ENCODE data around the gene SCAF4. TPM values are rescaled to one million over a fixed set of nuclear protein-coding genes. Genes with fewer than 3 reads are reported as not detected.

The SCAF4 gene
- total and polyA plus RNA-seq, 4 donors = 11.3 to 29.7 (median 20.1) TPM

GRCh38 chr21:31713973-31714740, 17.8 kb downstream of the SCAF4 start:
- Histone ChIP-seq H3K4me1 (ENCODE audit: control insufficient read depth in 5 of 5, insufficient read depth in 5 of 5, low read length in 5 of 5) (peaks cover 0 to 20% (median 0%) of the 10 kb centered on the region in 5 donors), H3K9me3 (ENCODE audit: control insufficient read depth in 4 of 4, insufficient read depth in 3 of 4, low read length in 3 of 4) (no peaks in the 10 kb centered on the region), H3K4me3 (no peak overlapping the region), H3K9ac (ENCODE audit: insufficient read depth in 1 of 2, low read length in 2 of 2) (no peak overlapping the region), H3K36me3 (ENCODE audit: control insufficient read depth in 4 of 4, insufficient read depth in 4 of 4, low read length in 4 of 4) (no peaks in the 10 kb centered on the region), H3K27ac (ENCODE audit: low read depth in 1 of 2, low read length in 1 of 2) (peak overlapping the region in 1 of 2 donors; percentile 33), H3K27me3 (ENCODE audit: control insufficient read depth in 3 of 3, insufficient read depth in 3 of 3, low read length in 2 of 3) (no peaks in the 10 kb centered on the region)
- WGBS, 2 donors = 79 to 82% methylated on average over 5 of the region's 5 CpGs
- no peak for TF ChIP-seq CTCF (IDR thresholded peaks at IDR 0.05; ENCODE audit: control extremely low read depth, extremely low read depth)
- no peak for DNase-seq
- no peak for ATAC-seq (ENCODE audit: insufficient read depth, low FRiP score)

- ATAC-seq (ENCODE audit: insufficient read depth, low FRiP score) (no peak), DNase-seq (no peak)
- Histone ChIP-seq H3K4me1 (ENCODE audit: control insufficient read depth in 5 of 5, insufficient read depth in 5 of 5, low read length in 5 of 5) (peaks cover 0 to 26% (median under 1%) of the 10 kb centered on the region in 5 donors), H3K4me3 (no peak overlapping the region), H3K9ac (ENCODE audit: insufficient read depth in 1 of 2, low read length in 2 of 2) (no peak overlapping the region), H3K36me3 (ENCODE audit: control insufficient read depth in 4 of 4, insufficient read depth in 4 of 4, low read length in 4 of 4) (no peaks in the 10 kb centered on the region), H3K27ac (ENCODE audit: low read depth in 1 of 2, low read length in 1 of 2) (no peak overlapping the region), H3K27me3 (ENCODE audit: control insufficient read depth in 3 of 3, insufficient read depth in 3 of 3, low read length in 2 of 3) (no peaks in the 10 kb centered on the region), H3K9me3 (ENCODE audit: control insufficient read depth in 4 of 4, insufficient read depth in 3 of 4, low read length in 3 of 4) (no peaks in the 10 kb centered on the region)
- no peak for TF ChIP-seq CTCF (IDR thresholded peaks at IDR 0.05; ENCODE audit: control extremely low read depth, extremely low read depth)
- 50 to 65% methylated on average over 3 of the region's 3 CpGs for WGBS, 2 donors
Observed at GRCh38 chr21:31713115-31713514, 18.8 kb downstream of the SCAF4 start.

DNA sequence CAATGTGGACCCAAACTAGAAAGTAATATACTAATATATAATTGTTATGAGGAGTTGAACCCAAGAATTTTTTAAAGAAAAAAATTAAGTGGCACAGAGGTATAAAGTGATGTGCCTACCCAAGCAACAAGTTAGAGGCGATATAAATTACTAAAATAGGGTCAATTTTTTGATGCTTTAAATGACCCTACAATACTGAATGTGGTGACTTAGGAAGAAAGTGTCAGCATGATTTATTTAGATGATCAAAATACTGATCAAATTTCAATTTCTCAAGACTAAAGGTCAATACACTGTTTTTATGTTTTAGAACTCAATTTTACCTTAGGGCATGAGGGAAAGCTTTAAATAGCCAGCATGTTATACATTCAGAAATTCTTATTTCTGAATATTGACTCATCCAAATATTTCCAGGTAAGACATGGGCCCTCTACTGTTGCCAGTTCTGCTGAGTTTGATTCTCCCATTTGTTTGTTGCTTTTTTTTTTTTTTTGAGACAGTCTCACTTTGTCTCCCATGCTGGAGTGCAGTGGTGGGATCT, 20.1 kb downstream of the SCAF4 start:
- Histone ChIP-seq H3K9me3 (ENCODE audit: control insufficient read depth in 4 of 4, insufficient read depth in 3 of 4, low read length in 3 of 4) (no peaks in the 10 kb centered on the region), H3K4me1 (ENCODE audit: control insufficient read depth in 5 of 5, insufficient read depth in 5 of 5, low read length in 5 of 5) (peaks cover 0 to 26% (median 1%) of the 10 kb centered on the region in 5 donors), H3K27ac (ENCODE audit: low read depth in 1 of 2, low read length in 1 of 2) (no peak overlapping the region), H3K36me3 (ENCODE audit: control insufficient read depth in 4 of 4, insufficient read depth in 4 of 4, low read length in 4 of 4) (no peaks in the 10 kb centered on the region), H3K9ac (ENCODE audit: insufficient read depth in 1 of 2, low read length in 2 of 2) (no peak overlapping the region), H3K4me3 (no peak overlapping the region), H3K27me3 (ENCODE audit: control insufficient read depth in 3 of 3, insufficient read depth in 3 of 3, low read length in 2 of 3) (no peaks in the 10 kb centered on the region)
- DNase-seq (no peak), ATAC-seq (ENCODE audit: insufficient read depth, low FRiP score) (no peak)
- WGBS, 2 donors = 99 to 100% methylated on average over 1 of the region's 1 CpG
- TF ChIP-seq CTCF (IDR thresholded peaks at IDR 0.05; ENCODE audit: control extremely low read depth, extremely low read depth) = no peak

Data from lung (tissue), 12 donors.